ENCODE data around the gene CD180. TPM values are rescaled to one million over a fixed set of nuclear protein-coding genes. Genes with fewer than 3 reads are reported as not detected.

CD180 gene
- total RNA-seq, 3 donors from 2014 or later: 0.87 to 1.4 (median 1.3) TPM

GRCh38 chr5:67140413-67140812 is 56.2 kb downstream of the CD180 start:
- peaks cover 4% of the 10 kb centered on the region for H3K36me3 ChIP-seq (ENCODE audit: low read depth)
- no peaks in the 10 kb centered on the region for H3K9me3 ChIP-seq
- intact Hi-C loops (cut with DNase I, micrococcal nuclease): loop anchor here in 1 of 2 donors (10.0 kb wide), 1 partner anchor 326 kb away; no protein-coding TSS in a partner anchor
- no peak for TF ChIP-seq CTCF (IDR thresholded peaks at IDR 0.05)
- H3K4me3 ChIP-seq: no peak overlapping the region
- H3K4me1 ChIP-seq (ENCODE audit: low read depth): no peaks in the 10 kb centered on the region
- no peak for ATAC-seq
- no peak for DNase-seq

GRCh38 chr5:67139030-67139429 is 57.6 kb downstream of the CD180 start:
- Histone ChIP-seq H3K4me1 (ENCODE audit: low read depth) (no peaks in the 10 kb centered on the region), H3K9me3 (no peaks in the 10 kb centered on the region), H3K36me3 (ENCODE audit: low read depth) (peaks cover 4% of the 10 kb centered on the region), H3K4me3 (no peak overlapping the region)
- TF ChIP-seq CTCF (IDR thresholded peaks at IDR 0.05): no peak
- intact Hi-C loops (cut with DNase I, micrococcal nuclease): no loop called here
- DNase-seq (no peak), ATAC-seq (no peak)

- no peak overlapping the region for H3K4me3 ChIP-seq
- no peaks in the 10 kb centered on the region for H3K9me3 ChIP-seq
- H3K36me3 ChIP-seq (ENCODE audit: low read depth): no peaks in the 10 kb centered on the region
- no peak for ATAC-seq
- no peaks in the 10 kb centered on the region for H3K4me1 ChIP-seq (ENCODE audit: low read depth)
- intact Hi-C loops (cut with DNase I, micrococcal nuclease): no loop called here
- no peak for DNase-seq
- no peak for TF ChIP-seq CTCF (IDR thresholded peaks at IDR 0.05)
These were observed 61.1 kb downstream of the CD180 start for GRCh38 chr5:67135381-67135984.

- ATAC-seq (no peak), DNase-seq (no peak)
These were observed 62.8 kb downstream of the CD180 start for GRCh38 chr5:67133776-67134175.

GRCh38 chr5:67133217-67133616 is 63.4 kb downstream of the CD180 start:
- intact Hi-C loops (cut with DNase I, micrococcal nuclease): no loop called here

More at GRCh38 chr5:67133776-67134175, 62.8 kb downstream of the CD180 start:
- intact Hi-C loops (cut with DNase I, micrococcal nuclease): no loop called here
- H3K36me3 ChIP-seq (ENCODE audit: low read depth): no peaks in the 10 kb centered on the region
- no peak overlapping the region for H3K4me3 ChIP-seq
- TF ChIP-seq CTCF (IDR thresholded peaks at IDR 0.05): no peak
- no peaks in the 10 kb centered on the region for H3K4me1 ChIP-seq (ENCODE audit: low read depth)
- no peaks in the 10 kb centered on the region for H3K9me3 ChIP-seq

More at GRCh38 chr5:67133217-67133616, 63.4 kb downstream of the CD180 start:
- no peak for DNase-seq
- no peak for TF ChIP-seq CTCF (IDR thresholded peaks at IDR 0.05)
- Histone ChIP-seq H3K36me3 (ENCODE audit: low read depth) (no peaks in the 10 kb centered on the region), H3K4me3 (no peak overlapping the region), H3K4me1 (ENCODE audit: low read depth) (no peaks in the 10 kb centered on the region), H3K9me3 (no peaks in the 10 kb centered on the region)
- ATAC-seq: no peak
